Effector memory CD4-positive, alpha-beta T cell (primary cell): ENCODE measurements around the gene SP5.

Experiments
- DNase-seq, 3 donors: peaks; one replicate each; pipeline ENCODE4 v3.0.0-alpha.2; 2020
- H3K27ac ChIP-seq: 2 replicates; pipeline ENCODE4 v1.7.0; 2013; ENCODE audit warnings: mild to moderate bottlenecking, low read length, moderate library complexity; ENCODE audit not compliant: insufficient read depth, poor library complexity, severe bottlenecking
- H3K27me3 ChIP-seq: replicated peaks from 2 replicates; pipeline ENCODE4 v1.7.0; 2013; ENCODE audit warnings: mild to moderate bottlenecking, low read length; ENCODE audit not compliant: insufficient read depth, control insufficient read depth, poor library complexity, severe bottlenecking
- H3K36me3 ChIP-seq: 2 replicates; pipeline ENCODE4 v1.7.0; 2013; ENCODE audit warnings: mild to moderate bottlenecking, low read length, moderate library complexity; ENCODE audit not compliant: control insufficient read depth, insufficient read depth
- H3K4me1 ChIP-seq: 2 replicates; pipeline ENCODE4 v1.7.0; 2013; ENCODE audit warnings: low read length, mild to moderate bottlenecking; ENCODE audit not compliant: control insufficient read depth, insufficient read depth, poor library complexity, severe bottlenecking
- H3K4me3 ChIP-seq: 2 replicates; pipeline ENCODE4 v1.7.0; 2013; ENCODE audit warnings: low read length, low read depth, mild to moderate bottlenecking; ENCODE audit not compliant: insufficient read depth, poor library complexity, severe bottlenecking
- H3K9me3 ChIP-seq: 2 replicates; pipeline ENCODE4 v1.7.0; 2013; ENCODE audit warnings: mild to moderate bottlenecking, low read length, moderate library complexity; ENCODE audit not compliant: control insufficient read depth

Gene SP5

GRCh38 chr2:170685591-170685990 lies 29.5 kb upstream of the SP5 start:
- Histone ChIP-seq H3K27me3 (no peaks in the 10 kb centered on the region), H3K4me1 (no peaks in the 10 kb centered on the region), H3K4me3 (no peak overlapping the region), H3K27ac (no peak overlapping the region), H3K36me3 (no peaks in the 10 kb centered on the region), H3K9me3 (no peaks in the 10 kb centered on the region)
- DNase-seq, result no peak

- H3K4me3 ChIP-seq, result no peak overlapping the region
- no peak overlapping the region for H3K27ac ChIP-seq
- H3K4me1 ChIP-seq, result no peaks in the 10 kb centered on the region
- no peaks in the 10 kb centered on the region for H3K9me3 ChIP-seq
- no peaks in the 10 kb centered on the region for H3K27me3 ChIP-seq
- H3K36me3 ChIP-seq, result no peaks in the 10 kb centered on the region
- no peak for DNase-seq
Observed at GRCh38 chr2:170689481-170689880, 25.7 kb upstream of the SP5 start.

- Histone ChIP-seq H3K9me3 (no peaks in the 10 kb centered on the region), H3K4me1 (no peaks in the 10 kb centered on the region), H3K27ac (no peak overlapping the region), H3K27me3 (no peaks in the 10 kb centered on the region), H3K36me3 (no peaks in the 10 kb centered on the region), H3K4me3 (no peak overlapping the region)
- DNase-seq, result no peak
Observed at GRCh38 chr2:170690640-170691039, 24.5 kb upstream of the SP5 start.

GRCh38 chr2:170694316-170694715 lies 20.8 kb upstream of the SP5 start:
- Histone ChIP-seq H3K36me3 (no peaks in the 10 kb centered on the region), H3K9me3 (no peaks in the 10 kb centered on the region), H3K27ac (no peak overlapping the region), H3K4me1 (no peaks in the 10 kb centered on the region), H3K27me3 (no peaks in the 10 kb centered on the region), H3K4me3 (no peak overlapping the region)
- DNase-seq, result no peak

GRCh38 chr2:170695521-170696410 lies 19.4 kb upstream of the SP5 start:
- no peaks in the 10 kb centered on the region for H3K27me3 ChIP-seq
- no peak for DNase-seq
- H3K4me1 ChIP-seq, result no peaks in the 10 kb centered on the region
- no peak overlapping the region for H3K27ac ChIP-seq
- no peak overlapping the region for H3K4me3 ChIP-seq
- no peaks in the 10 kb centered on the region for H3K9me3 ChIP-seq
- H3K36me3 ChIP-seq, result no peaks in the 10 kb centered on the region

GRCh38 chr2:170696948-170697347 lies 18.2 kb upstream of the SP5 start:
- no peaks in the 10 kb centered on the region for H3K9me3 ChIP-seq
- H3K4me3 ChIP-seq, result no peak overlapping the region
- no peak for DNase-seq
- H3K27ac ChIP-seq, result no peak overlapping the region
- no peaks in the 10 kb centered on the region for H3K36me3 ChIP-seq
- no peaks in the 10 kb centered on the region for H3K4me1 ChIP-seq
- H3K27me3 ChIP-seq, result no peaks in the 10 kb centered on the region

- Histone ChIP-seq H3K36me3 (no peaks in the 10 kb centered on the region), H3K27me3 (no peaks in the 10 kb centered on the region), H3K4me3 (no peak overlapping the region), H3K4me1 (no peaks in the 10 kb centered on the region), H3K27ac (no peak overlapping the region), H3K9me3 (no peaks in the 10 kb centered on the region)
- no peak for DNase-seq
Observed at GRCh38 chr2:170701011-170701410, 14.1 kb upstream of the SP5 start.

GRCh38 chr2:170703776-170704476 lies 11.2 kb upstream of the SP5 start:
- no peaks in the 10 kb centered on the region for H3K27me3 ChIP-seq

GRCh38 chr2:170707821-170708795 lies 7.0 kb upstream of the SP5 start:
- H3K27me3 ChIP-seq, result peaks cover 16% of the 10 kb centered on the region
- H3K4me1 ChIP-seq, result peaks cover 8% of the 10 kb centered on the region
- H3K36me3 ChIP-seq, result no peaks in the 10 kb centered on the region

More at GRCh38 chr2:170703776-170704476, 11.2 kb upstream of the SP5 start:
- Histone ChIP-seq H3K27ac (no peak overlapping the region), H3K36me3 (no peaks in the 10 kb centered on the region), H3K4me1 (no peaks in the 10 kb centered on the region), H3K4me3 (no peak overlapping the region), H3K9me3 (no peaks in the 10 kb centered on the region)
- DNase-seq, result no peak

More at GRCh38 chr2:170707821-170708795, 7.0 kb upstream of the SP5 start:
- Histone ChIP-seq H3K4me3 (no peak overlapping the region), H3K27ac (no peak overlapping the region), H3K9me3 (no peaks in the 10 kb centered on the region)
- no peak for DNase-seq
